ENCODE data around the gene ITGB1.

- TF ChIP-seq CTCF (IDR thresholded peaks at IDR 0.05), result no peak
- TF ChIP-seq POLR2A (IDR thresholded peaks at IDR 0.05), result no peak
Measured at GRCh38 chr10:32972460-32972859, 14.4 kb upstream of the ITGB1 start.
